Left ventricle myocardium inferior (tissue), 1 donor: ENCODE data around the gene VPS26A. TPM values are rescaled to one million over a fixed set of nuclear protein-coding genes. Genes with fewer than 3 reads are reported as not detected.

ENCODE experiments used
- DNase-seq: peaks from one replicate; pipeline ENCODE4 v3.0.0-alpha.2; 2020
- H3K27ac ChIP-seq: fragments of 200-600 bp; replicated peaks from 2 replicates; pipeline ENCODE4 v1.8.0; 2021
- H3K27me3 ChIP-seq: fragments of 200-600 bp; 2 replicates; pipeline ENCODE4 v1.8.0; 2021; ENCODE audit warnings: low read depth
- H3K36me3 ChIP-seq: fragments of 200-600 bp; 2 replicates; pipeline ENCODE4 v1.8.0; 2021
- H3K4me1 ChIP-seq: fragments of 200-600 bp; 2 replicates; pipeline ENCODE4 v1.8.0; 2021
- H3K4me3 ChIP-seq: fragments of 200-600 bp; 2 replicates; pipeline ENCODE4 v1.8.0; 2021; ENCODE audit warnings: mild to moderate bottlenecking, moderate library complexity
- H3K9me3 ChIP-seq: fragments of 200-600 bp; replicated peaks from 2 replicates; pipeline ENCODE4 v1.8.0; 2021
- CTCF ChIP-seq: fragments of 200-600 bp; IDR thresholded peaks from 2 replicates; pipeline ENCODE4 v1.8.0; 2021; ENCODE audit warnings: antibody characterized with exemption, mild to moderate bottlenecking, borderline replicate concordance
- intact Hi-C: fragments of 100-400 bp; cut with micrococcal nuclease; formaldehyde crosslinking; loops from one replicate; pipeline ENCODE4 v1.11.0; 2022
- long read RNA-seq: library from polyadenylated mRNA; unstranded; transcript quantifications from one replicate; pipeline ENCODE4 v2.0.0, GENCODE V29; 2021
- total RNA-seq: library from RNA; stranded (reverse); fragmentation: NEBNext Ultra II Directional; extraction: Animal tissue kit (Norgen Biotek cat#: 25700); gene quantifications from one replicate; pipeline ENCODE4 v1.2.1, GENCODE V29; 2021
- donor health status: DM: no; HTN: yes; CAD: no; lungs with severe emphysema.

Gene VPS26A
- total RNA-seq: 33.1 TPM
- long read RNA-seq, transcript VPS26A-201 (9 exons, 2,697 nt): major isoform, 103 of 106 reads
- long read RNA-seq, partial matches to known transcripts: 0 of 106 reads
- long read RNA-seq, other reads (novel, unspliced or antisense): 2 of 106 reads

- Histone ChIP-seq H3K27me3 (no peaks in the 10 kb centered on the region), H3K36me3 (no peaks in the 10 kb centered on the region), H3K27ac (peak within 1 kb of the TSS; percentile 99), H3K4me3 (peak within 1 kb of the TSS; percentile 86), H3K4me1 (peaks cover 38% of the 10 kb centered on the region), H3K9me3 (no peaks in the 10 kb centered on the region)
- peak; percentile 99 for DNase-seq
- peak; percentile 42 for TF ChIP-seq CTCF
- intact Hi-C loops: no loop called here
Observed at GRCh38 chr10:69123747-69124562, at the start of gene VPS26A. Gene VPS26A, plus strand, starts transcription at chr10:69124178. Its CDS starts 100 bp downstream, at chr10:69124278.

GRCh38 chr10:69074532-69074931 is 49.4 kb upstream of the VPS26A start:
- no peak for TF ChIP-seq CTCF
- no peak overlapping the region for H3K27ac ChIP-seq
- no peak overlapping the region for H3K4me3 ChIP-seq
- no peaks in the 10 kb centered on the region for H3K27me3 ChIP-seq
- H3K9me3 ChIP-seq: no peaks in the 10 kb centered on the region
- no peak for DNase-seq
- H3K36me3 ChIP-seq: no peaks in the 10 kb centered on the region
- intact Hi-C loops: no loop called here
- H3K4me1 ChIP-seq: peaks cover under 1% of the 10 kb centered on the region

GRCh38 chr10:69075431-69075830 is 48.5 kb upstream of the VPS26A start:
- Histone ChIP-seq H3K27ac (no peak overlapping the region), H3K4me1 (no peaks in the 10 kb centered on the region), H3K27me3 (no peaks in the 10 kb centered on the region), H3K9me3 (no peaks in the 10 kb centered on the region), H3K36me3 (no peaks in the 10 kb centered on the region), H3K4me3 (no peak overlapping the region)
- intact Hi-C loops: no loop called here
- DNase-seq: no peak
- TF ChIP-seq CTCF: no peak

GRCh38 chr10:69078311-69078710 is 45.7 kb upstream of the VPS26A start:
- intact Hi-C loops: no loop called here
- no peak for DNase-seq
- no peaks in the 10 kb centered on the region for H3K36me3 ChIP-seq
- H3K27me3 ChIP-seq: no peaks in the 10 kb centered on the region
- TF ChIP-seq CTCF: no peak
- no peak overlapping the region for H3K4me3 ChIP-seq
- no peaks in the 10 kb centered on the region for H3K9me3 ChIP-seq
- H3K4me1 ChIP-seq: no peaks in the 10 kb centered on the region
- no peak overlapping the region for H3K27ac ChIP-seq

GRCh38 chr10:69080226-69080625 is 43.8 kb upstream of the VPS26A start:
- peaks cover 4% of the 10 kb centered on the region for H3K4me1 ChIP-seq
- TF ChIP-seq CTCF: no peak
- no peak overlapping the region for H3K27ac ChIP-seq
- H3K4me3 ChIP-seq: no peak overlapping the region
- no peak for DNase-seq
- intact Hi-C loops: no loop called here
- no peaks in the 10 kb centered on the region for H3K36me3 ChIP-seq
- H3K9me3 ChIP-seq: no peaks in the 10 kb centered on the region
- no peaks in the 10 kb centered on the region for H3K27me3 ChIP-seq
